AG20443 (cell line): ENCODE measurements around the gene MACROH2A1.
A peak's percentile ranks its signal among the peaks of the same experiment; 100 is the strongest.

Source experiments
- DNase-seq: peaks from one replicate; pipeline ENCODE4 v3.0.0; 2012; ENCODE audit warnings: low spot score, mixed read lengths

The MACROH2A1 gene

DNA sequence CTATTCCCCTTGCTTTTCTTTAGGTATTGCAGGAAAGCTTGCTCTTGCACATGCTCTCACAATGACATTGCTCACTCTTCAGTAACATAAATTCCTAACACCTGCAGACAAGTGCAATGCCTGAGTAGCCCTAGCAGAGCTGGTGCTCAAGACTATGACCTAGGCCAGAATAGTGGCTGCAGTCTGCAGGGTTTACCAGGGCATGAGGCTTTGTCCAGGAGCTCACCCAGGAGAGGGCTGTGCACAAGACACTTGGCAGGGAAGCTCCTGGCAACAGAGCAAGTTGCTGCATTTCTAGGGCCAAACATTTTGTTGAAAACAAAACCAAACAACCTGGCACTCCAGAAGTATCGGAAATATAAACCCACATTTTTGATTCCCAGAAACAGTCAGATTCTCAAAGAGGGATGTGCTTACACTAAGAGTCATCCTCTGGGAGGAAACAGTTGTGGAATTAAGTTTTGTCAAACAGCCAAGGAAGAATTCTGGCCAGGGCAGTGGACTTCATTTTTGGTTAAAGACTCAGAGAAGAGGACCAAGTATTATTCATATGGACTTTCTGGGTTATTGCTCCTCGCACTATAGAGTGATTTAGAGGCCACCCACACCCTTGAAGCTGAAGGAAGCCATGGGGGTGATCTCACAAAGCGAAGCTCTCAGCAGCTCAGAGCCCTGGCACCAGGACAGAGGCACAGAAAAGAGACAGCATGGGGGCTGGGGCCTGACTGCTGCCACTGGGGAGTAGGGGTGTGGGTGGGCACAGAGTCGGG, 44.9 kb downstream of the MACROH2A1 start:
- peak; percentile 90 for DNase-seq

GRCh38 chr5:135350536-135350935, 48.5 kb downstream of the MACROH2A1 start:
- no peak for DNase-seq

- no peak for DNase-seq
Observed at GRCh38 chr5:135349886-135350285, 49.1 kb downstream of the MACROH2A1 start.

- DNase-seq = no peak
Observed at GRCh38 chr5:135349451-135349850, 49.6 kb downstream of the MACROH2A1 start.

- DNase-seq = no peak
Observed at GRCh38 chr5:135348918-135349317, 50.1 kb downstream of the MACROH2A1 start.

DNA sequence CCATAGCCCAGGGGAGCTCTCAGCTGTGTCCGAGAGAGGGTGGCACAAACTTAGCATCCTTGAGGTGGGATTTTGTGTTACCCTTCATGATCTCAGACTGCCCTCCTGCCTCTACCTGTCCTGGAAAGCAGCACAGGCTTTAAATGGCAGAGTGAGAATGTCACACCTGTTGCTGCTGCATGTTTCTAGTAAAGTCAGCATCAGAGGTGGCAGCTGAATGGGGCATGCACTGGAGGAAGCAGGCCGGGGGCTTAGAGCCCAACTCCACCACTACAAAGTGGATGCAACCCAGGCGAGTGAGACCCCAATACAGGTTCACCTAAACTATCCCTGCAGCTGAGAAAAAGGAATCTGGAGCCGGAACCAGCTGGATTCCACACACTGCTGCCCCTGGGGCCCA, 51.6 kb downstream of the MACROH2A1 start:
- DNase-seq = no peak

- DNase-seq = no peak
Observed at GRCh38 chr5:135345956-135346731, 52.9 kb downstream of the MACROH2A1 start.

DNA sequence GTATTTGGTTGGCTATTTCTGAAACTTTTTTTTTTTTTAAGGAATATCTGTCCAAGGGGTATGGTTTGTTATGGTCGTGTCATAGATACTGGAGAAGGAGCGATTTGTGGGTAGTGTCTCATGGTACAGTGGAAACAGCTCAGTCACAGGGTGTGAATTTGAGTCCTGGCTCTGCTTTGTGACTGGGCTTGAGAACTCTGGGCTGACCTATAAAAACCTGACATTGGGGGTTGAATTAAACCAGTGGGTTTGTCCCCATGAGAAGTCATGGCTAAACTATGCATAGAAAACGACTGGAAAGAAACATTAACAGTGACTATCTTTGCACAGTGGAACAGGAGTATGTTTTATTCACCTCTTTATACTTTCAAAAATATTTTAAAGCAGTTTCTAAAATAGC, 54.7 kb downstream of the MACROH2A1 start:
- peak; percentile 54 for DNase-seq

DNA sequence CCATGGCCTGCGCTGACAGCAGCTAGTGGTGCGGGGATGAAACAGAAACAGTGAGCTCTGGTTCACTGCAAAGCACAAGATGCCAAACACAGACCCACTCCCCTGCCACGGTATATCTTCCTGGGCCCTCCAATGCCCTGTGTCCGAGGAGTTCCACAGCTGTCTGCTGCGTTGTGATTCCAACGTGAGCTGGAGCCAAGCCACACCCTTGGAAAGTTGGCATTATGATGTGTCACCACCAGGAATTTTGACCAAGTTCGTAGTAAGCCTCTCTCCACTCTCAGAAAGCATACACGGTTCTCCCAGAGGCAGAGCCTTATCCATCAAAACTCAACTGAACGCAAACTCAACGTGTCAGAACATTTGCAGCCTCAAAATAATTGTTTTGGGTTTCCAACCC, 55.6 kb downstream of the MACROH2A1 start:
- peak; percentile 67 for DNase-seq

GRCh38 chr5:135342551-135342875, 56.5 kb downstream of the MACROH2A1 start:
- DNase-seq = no peak

DNA sequence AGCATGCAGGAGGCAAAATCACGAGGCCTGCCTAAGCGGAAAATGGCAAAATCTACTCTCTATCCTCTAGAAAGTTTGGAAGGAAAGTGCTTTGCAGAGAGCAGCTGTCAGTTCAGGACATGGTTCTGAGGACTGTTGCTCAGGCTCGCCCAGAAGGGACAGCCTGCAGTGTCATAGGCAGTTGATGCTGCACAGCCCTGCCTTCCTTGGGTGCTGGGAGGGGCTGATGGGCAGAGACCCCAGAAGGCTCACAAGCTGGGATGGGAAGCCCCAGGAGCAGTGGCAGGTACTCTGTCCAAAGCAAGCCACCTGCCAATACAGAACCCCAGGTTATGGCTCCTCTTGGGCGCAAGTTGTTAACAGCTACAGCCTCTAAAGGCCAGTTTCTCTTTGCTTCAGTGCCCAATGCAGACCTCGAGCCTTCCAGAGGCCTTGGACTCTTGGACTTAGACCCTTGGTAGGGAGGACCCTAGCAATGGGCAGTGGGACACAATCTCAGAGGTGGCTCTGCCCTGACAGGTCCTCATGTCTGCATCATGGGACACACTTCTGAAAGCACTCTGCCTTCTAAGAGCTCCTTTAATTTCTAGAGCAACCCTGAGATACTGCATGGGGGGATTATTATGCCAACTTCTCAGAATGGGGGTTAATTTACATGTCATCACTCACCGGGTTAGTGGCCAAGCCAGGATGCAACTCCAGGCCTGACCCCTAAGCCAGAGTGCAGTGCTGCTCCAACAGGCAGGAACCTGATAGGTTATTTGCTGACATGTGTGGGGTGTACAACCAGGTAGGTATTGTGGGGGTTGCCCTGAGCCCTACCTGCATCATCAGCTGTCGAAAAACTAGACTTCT, 57.1 kb downstream of the MACROH2A1 start:
- DNase-seq = no peak

DNA sequence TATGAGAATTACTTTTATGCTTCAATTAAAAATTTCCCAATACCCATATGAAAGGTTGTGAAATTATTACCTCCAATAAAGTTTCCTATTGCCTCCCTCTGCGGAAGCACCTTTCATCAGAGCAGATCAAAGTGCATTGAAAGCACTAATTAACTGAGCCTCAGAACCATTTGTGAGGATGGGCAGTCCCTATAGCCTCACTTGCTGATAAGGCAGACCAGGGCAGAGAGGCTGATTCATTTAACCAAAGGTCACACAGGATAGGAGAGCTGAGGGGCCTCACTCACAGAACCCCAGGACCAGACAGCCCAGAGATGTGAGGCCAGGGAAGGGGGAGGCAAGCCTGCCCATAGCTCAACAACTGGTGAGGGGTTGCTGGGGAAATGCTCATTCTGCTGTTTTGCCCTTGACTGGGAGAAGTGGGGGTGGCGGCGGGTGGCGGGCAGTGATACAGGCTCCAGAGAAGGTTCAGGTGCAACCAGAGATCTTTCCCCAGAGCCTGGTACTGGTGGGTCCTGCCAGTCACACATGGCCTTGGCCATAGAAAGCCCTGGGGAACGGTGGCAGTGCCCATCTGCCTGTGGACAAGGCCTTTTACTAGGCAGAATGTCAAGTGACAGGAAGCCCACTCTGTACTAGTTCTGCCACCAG, 57.9 kb downstream of the MACROH2A1 start:
- no peak for DNase-seq

GRCh38 chr5:135340568-135340967, 58.5 kb downstream of the MACROH2A1 start:
- no peak for DNase-seq

DNA sequence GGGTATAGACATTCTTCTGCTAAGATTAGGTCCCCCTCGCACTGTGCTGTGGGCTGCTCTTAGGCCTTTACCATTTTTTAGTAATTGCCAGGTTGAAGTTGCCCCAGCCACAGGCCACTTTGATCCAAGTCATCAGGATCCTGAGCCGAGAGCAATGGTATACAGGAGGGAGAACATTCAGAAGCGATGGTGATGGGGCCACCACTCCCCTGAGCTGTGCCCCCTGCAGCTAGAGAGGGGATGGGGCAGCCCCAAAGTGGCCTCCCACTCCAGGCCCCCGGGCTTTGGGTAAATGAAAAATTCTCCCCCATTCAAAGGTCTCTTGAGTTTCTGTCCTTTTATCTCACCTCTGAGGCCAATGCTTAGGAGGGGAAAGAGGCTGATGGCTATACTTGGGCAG, 59.4 kb downstream of the MACROH2A1 start:
- no peak for DNase-seq

DNA sequence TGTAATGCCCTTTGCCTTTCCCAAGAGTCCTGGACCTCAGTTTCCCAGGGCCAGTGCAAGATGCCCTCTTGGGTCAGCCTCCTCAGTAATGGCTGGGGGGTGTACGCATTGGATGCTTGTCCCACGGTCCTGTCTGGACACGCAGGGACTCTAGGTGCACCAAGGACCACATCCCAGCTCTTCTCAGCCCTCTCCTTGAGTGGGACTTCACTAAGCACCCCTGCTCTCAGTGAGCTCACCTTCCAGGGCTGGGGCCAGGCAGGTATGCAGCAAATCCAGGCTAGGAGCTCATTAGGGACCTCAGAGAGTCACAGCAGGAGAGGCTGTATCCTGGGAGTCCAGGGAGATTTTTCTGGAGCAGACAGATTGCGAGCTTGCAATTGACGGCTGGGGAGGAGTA, 59.8 kb downstream of the MACROH2A1 start:
- no peak for DNase-seq

DNA sequence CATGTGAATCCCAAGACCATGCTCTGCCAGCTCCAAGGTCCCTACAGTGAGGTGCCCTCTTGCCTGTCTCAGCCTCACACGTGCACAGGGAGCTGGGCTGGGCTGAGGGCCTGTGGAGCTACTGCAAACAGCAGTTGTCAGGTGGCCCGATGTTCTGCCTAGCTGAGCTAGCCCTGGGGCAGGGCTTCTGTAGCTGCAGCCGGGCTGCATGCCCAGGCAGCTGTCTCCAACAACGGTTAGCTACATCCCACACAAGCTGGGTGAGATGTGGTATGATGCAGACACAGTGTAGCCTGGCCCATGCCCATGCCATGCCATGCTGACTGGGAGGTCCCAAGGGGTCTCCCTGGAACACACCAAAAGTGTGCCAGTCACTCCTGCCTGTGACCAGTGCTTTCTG, 62.0 kb downstream of the MACROH2A1 start:
- no peak for DNase-seq

DNA sequence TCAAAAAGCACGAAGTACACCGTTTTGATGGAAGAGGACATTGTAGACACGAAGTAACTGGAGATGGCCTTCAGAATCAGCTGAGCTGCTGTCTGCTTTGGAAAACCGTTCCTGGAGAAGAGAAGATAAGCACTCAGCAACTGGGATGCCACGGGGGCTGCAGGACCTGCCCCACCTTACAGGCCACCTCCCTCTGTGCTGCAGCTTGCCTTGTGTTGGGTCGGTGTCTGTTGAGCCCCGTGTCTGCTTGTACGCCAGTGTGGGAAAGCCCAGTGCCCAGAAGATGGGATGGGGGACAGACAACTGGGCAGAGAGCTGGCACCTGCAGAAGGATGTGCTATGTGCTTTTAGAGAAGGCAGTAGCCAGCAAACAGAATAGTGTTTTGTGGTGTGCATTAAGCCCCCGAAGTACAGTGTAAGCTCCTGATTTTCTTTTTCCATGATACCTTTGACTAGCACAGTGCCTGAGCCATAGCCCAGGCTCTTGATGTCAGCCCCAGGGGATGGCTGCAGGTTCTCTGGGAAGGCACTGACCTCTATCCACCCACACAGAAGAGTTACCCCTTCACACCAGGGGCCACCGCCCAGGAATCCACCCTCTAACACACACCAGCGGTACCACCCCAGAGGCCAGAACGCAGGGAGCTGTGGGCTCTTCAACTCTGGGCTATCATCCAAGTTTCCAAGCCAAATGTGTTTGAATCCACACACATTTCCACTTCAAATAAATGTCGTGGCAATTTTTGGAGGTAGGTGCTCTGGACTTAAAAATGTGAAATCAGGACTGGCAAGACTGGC, 63.8 kb downstream of the MACROH2A1 start:
- DNase-seq = no peak

DNA sequence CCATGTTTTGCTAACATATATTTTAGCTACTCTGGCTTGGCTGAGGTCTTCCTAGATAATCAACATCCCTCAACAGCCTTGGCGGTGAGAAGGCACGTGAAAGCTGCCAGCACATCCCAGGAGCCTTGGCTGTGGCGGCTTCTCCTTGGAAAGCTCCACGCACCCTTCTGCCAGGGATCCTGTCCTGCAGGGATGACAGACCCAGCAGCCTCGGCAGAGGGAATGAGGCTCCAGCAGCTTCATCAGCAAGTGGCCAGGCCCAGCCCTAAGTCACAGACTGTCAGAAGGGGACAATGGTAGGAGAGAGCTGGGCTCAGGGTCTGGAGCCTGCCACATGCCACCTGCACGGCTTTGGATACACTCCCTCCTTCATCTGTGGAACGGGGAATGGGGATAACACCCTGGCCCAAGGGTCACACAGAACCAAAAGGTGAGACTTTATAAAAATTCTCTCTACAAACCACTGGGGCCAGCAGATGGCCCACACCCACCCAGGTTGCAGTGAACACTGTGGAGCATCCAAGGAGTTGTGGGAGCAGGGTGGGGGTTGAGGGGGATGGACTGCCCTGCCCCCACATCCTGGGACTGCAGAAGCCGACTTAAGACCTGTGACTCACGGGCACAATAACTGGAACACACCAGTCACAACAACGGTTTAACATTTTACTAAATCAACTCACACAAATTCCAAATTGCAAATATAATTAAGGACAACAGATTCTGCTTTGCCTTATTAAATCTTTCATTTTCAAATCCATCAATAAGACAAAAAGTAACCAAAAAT, 65.1 kb downstream of the MACROH2A1 start:
- no peak for DNase-seq

GRCh38 chr5:135332519-135333150, 66.4 kb downstream of the MACROH2A1 start:
- peak; percentile 80 for DNase-seq

DNA sequence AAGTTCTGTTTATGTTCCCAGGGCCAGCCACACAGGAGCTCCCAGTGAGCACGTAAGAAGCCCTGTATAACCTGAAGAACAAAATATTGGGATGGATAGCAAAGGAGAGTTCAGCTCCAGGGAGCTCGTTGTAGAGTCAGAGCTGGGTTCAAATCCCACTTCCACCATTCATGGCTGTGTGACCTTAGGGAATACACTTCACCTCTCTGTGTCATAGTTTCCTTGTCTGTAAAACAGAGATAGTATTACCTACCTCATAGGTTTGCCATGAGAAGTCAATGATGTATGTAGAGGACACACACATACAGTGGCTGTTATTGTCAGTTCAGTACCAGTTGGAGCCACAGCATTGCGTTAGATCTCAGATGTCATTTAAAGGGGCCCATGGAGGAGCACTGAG, 67.4 kb downstream of the MACROH2A1 start:
- no peak for DNase-seq
